GM19455 (cell line): Measurements from ENCODE around the gene DOCK6.
"Not testable (repeated sequence)": the region's sequence is repeated elsewhere in the genome, so short reads cannot be mapped to it uniquely, and the experiment has no call there.

Experiments used
- ATAC-seq: cut with Tn5 transposase; IDR thresholded peaks from one replicate; pipeline ENCODE4 v1.9.1; 2021; ENCODE audit not compliant: unreplicated experiment

The DOCK6 gene

DNA sequence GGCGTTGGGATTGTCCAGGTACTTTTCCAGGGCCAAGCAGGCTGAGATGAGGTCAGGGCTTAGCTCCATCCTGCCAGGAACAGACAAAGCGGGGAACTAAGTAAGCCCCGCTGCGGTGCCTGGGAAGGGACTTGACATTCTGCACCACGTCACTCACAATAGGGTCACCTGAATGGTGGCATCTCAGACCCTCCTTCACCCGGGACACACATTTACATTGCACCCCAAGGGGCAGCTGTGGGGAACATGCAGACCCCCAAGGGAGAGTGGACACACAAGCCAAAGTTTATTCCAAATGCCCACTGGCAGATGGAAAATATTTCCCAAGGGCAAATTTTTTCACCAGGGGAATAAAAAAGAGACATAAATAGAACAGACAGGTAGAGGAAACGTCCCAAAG, 86.4 kb downstream of the DOCK6 start:
- no peak for ATAC-seq

DNA sequence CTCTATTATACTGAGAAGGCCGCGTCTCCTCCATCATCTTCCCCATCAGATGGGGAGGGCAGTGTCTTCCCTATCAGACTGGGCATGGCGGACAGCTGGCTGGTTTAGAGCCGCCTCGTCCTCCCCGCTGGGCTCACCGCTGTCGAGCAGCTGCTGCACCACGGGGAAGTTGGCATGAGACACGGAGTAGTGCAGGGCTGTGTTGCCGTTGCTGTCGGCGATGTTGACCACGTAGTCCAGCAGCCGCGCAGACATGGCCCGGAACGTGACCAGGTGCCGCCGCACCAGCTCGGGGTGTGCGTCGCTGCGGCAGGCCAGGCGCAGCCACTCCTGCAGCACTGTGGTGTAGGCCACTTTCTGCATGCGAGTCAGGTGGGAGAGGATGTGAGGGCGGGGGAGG, 88.0 kb downstream of the DOCK6 start:
- no peak for ATAC-seq

- ATAC-seq = no peak
Observed at GRCh38 chr19:11173516-11174155, 88.7 kb downstream of the DOCK6 start.

DNA sequence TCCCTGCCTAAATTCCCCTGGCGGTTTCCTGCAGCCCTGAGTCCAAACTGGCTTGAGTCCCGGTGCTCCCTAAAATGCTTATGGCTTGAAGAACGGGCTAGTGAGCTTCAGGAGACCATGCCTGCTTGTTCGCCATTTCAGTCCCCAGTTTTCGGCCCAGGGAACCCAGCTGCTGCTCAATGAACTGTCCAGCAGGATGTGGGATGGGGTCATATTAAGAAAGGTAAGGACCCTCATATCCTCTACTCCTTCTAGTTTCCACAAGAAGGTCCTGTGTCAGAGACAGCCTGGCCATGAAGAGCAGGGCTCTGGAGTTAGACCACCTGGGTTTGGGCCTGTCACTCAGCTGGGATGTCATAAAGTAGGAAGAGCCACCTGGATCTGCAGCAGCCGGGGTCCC, 89.7 kb downstream of the DOCK6 start:
- ATAC-seq = no peak

DNA sequence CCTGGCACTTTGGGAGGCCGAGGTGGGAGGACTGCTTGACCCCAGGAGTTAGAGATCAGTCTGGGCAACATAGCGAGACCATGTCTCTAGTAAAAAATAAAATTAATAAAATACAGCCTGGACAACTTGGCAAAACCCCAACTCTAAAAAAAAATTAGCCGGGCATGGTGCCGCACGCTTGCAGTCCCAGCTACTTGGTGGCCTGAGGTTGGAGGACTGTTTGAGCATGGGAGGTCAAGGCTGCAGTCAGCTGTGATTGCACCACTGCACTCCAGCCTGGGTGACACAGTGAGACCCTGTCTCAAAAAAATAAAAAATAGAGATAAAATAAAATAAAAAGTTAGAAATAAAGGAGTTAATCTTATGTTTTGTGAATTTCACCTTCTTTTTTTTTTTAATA, 91.2 kb downstream of the DOCK6 start:
- no peak for ATAC-seq

DNA sequence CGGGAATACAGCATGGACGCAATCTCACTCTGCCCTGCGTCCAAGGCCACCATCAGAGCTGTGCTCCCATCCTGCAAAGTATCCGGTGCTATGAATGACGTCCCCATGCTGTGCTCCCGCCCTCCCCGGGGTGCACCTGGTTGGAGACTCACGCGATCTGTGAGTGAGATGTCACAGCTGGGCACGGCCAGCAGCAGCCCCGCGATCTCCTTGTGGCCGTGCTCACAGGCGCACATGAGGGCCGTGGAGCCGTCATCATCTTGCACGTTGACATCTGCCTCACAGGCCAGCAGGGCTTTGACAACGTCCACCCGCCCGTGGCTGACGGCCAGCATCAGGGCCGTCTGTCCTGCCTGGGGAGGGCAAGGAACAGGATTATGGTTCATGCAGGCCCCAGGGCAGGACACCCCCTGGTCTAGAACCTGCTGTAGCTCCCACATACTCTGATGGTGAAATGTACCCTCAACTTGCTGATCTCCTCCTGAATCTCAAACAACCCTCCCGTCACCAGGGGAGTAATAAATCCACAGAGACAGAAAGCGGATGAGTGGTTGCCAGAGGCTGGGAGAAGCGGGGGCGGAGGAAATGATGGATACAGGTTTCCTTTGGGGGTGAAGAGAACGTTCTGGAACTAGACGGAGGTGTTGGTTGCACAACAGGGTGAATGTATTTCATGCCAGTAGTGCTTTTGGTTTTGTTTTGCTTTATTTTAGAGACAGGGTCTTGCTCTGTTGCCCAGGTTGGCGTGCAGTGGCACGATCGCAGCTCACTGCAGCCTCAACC, 92.2 kb downstream of the DOCK6 start:
- ATAC-seq = no peak

GRCh38 chr19:11168568-11168967, 93.8 kb downstream of the DOCK6 start:
- ATAC-seq = no peak

DNA sequence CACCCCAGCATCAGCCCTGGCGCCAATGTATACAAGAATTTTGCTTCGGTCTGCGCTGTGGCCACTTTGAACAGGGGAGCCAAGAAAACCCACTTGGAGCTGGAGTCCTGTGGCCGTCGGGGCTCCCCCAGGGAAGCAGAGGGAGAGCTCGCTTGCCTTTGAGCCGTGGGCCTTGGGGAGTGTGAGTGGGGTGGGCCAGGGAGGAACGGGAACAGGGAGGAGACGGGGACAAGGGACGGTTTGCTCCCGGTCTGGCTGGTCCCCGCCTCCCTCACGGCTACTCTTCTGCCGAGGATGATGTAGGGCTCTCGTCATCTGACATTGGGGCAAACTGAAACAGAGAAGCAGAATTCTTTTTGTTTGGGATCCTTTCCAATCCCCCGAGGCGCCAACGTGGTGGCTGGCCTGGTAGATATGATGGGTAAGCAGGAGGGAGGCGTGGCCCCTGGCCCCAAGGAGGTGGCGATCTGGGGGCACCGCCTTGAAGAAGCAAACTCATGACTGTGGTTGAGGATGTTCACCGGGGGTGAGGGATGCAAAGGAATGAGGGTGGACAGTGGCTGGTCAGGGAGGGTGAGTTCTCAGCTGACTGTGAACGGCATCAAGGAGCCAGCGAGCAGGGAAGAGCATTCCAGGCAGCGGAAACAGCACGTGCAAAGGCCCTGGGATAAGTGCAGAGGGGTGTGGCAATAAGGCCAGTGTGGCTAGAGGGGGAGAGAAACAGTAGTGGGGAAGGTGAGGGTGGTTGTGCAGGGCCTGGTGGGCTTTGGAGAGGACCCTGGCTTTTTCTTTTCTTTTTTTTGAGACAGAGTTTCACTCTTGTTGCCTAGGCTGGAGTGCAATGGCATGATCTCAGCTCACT, 95.8 kb downstream of the DOCK6 start:
- ATAC-seq = no peak

DNA sequence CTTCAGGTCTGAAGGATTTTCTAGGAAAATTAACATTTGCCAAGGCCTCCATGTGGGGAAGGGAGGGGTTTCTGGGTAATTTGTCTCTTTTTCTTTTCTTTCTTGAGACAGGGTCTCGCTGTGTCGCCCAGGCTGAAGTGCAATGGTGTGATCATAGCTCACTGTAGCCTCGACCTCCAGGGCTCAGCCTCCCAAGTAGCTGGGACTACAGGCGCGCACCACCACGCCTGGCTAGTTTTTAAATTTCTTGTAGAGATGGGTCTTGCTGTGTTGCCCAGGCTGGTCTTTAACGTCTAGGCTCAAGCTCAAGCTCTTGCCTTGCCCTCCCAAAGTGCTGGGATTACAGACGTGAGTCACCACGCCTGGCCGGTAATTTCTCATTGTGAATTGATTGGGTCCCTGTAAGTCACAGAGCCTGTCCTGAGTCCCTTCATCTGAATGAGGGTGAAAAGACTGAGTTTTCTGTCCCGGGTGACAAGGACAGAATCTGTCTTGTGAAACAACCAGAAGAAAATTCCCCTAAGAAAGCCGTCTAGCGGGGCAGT, 96.8 kb downstream of the DOCK6 start:
- no peak for ATAC-seq

DNA sequence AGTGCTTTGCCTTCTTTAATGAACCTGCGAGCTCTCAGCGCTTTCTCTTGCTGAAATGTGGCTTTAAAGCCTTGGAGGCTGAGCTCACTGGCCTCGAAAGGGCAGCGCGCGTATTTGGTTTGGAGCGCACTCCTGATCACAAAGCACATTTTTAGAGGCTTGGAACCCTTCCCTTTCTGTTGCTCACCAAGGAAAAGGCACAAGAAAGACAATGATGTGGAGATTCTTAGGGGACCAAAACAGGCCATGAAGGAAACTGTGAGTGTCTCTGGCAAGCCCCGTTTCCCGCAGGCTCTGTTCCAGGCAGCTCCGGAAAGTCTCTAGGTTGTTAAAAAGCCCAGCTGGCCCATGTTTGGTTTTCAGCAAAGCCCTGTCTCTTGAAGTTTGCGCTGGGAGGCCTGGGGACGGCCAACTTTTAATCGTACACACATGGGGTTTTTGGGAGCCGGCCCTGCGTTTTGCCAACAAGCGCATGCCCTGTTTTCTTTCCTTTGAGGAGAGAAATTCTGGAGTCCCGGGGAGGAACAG, 97.4 kb downstream of the DOCK6 start:
- ATAC-seq = no peak

- ATAC-seq = no peak
Observed at GRCh38 chr19:11164296-11164695, 98.0 kb downstream of the DOCK6 start.

GRCh38 chr19:11160440-11160768, 101.9 kb downstream of the DOCK6 start:
- not testable (repeated sequence) for ATAC-seq

DNA sequence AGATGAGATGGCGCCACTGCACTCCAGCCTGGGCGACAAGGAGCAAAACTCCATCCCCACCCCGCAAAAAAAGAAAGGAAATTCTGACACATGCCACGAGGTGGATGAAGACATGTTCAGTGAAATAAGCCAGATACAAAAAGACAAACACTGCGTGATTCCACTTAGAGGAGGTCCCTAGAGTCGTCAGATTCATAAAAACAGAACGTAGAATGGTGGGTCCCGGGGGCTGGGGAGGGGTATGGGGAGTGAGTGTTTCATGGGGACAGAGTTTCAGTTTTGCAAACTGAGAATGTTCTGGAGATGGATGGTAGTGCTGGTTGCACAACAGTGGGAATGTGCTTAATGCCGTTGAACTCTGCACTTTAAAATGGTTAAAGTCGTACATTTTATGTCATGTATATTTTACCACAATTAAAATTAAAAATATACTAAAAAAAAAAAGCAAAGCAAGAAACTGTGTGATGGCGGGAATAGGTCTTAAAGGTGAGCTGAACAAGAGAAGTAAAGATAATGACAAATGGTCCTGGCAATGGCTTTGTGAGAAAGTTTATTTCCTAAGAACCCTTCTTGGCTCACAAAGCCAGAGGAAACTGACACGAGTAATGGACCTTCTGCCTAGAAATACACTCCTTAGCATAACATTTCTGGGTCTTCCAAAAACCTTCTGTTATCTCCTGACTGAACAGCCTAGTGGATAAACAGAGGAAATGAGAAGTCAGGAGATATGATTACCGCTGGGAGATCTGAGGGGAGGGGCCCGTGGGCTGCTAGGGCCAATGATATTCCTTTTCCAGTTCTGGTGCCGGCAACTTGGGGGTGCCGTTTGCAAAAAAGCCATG, 102.5 kb downstream of the DOCK6 start:
- no peak for ATAC-seq

DNA sequence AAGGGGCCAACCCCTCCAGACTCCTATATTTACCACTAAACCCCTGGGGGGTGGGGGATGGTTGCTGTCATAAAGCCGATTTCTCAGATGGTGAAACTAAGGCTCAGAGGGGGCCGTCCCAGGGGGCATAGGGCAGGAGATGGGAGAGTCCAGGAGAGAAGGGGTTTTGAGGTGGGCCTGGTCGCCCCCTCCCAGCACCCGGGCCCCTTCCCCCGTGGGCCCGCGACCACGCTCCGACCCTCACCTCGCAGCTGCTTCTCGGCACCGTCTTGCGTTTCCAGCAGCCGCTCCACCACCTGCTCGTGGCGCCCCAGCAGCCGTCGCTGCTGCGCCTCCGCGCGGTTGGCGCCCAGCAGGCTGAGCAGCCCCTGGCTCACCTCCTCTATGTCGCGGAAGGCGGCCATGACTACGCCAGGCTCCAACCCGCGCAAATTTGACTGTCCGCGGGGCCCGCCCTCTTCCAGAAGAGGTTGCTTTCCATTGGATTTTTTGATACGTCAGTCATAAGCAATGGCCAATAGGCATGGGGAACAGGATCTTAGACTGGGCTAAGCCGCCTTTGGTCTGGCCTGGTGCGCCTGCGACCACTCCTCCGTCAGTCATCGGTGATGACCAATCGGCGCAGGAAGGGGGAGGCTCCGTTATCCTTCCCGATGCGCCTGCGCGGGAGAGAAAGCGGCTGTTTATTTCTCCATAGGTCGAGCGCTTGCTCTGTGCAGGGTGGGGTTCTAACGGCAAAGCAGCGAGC, 106.8 kb downstream of the DOCK6 start, which contains the start of gene SPC24:
SPC24 (minus strand) TSS at position 410 of the 748 bp plus-strand sequence; CDS start at position 404, 6 bp downstream.
- ATAC-seq = peak; percentile 92

DNA sequence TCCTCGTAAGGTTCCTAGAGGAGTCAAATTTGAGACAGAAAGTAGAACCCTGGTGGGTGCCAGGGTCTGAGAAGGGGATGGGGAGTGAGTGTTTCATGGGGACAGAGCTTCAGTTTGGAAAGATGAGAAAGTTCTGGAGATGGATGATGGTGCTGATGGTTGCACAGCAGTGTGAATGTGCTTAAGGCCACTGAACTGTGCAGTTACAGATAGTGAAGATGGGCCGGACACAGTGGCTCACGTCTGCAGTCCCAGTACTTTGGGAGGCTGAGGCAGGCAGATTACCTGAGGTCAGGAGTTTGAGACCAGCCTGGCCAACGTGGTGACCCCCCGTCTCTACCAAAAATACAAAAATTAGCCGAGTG, 107.7 kb downstream of the DOCK6 start:
- no peak for ATAC-seq

DNA sequence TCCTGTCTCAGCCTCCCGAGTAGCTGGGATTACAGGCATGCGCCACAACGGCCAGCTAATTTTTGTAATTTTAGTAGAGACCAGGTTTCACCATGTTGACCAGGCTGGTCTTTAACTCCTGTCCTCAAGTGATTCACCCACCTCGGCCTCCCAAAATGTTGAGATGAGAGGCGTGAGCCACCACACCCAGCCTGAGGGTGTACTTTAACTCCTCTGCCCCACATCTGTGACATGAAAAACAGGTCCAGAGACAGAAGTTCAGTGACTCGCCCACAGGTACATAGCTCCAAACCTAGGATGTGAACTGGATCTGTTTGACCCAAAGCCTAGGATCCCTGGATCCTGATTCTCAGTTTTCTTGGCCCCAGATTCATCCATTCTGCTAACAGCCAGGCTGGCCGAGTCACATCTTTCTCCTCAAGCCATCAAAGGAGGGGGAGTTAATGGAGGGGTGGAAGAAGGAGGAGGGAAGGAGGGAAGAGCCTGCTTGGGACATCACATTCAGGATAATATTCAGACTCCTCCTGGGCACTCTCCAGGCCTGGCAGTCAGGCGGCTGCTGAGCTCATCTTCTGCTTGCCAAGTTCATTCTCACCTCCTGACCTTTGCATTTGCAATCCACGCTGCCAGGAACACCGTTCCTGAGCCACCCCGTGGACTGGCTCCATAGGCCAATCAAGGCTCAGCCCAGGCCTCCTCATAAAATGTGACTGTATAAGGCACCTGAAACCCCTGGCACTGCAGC, 109.8 kb downstream of the DOCK6 start:
- ATAC-seq = no peak

DNA sequence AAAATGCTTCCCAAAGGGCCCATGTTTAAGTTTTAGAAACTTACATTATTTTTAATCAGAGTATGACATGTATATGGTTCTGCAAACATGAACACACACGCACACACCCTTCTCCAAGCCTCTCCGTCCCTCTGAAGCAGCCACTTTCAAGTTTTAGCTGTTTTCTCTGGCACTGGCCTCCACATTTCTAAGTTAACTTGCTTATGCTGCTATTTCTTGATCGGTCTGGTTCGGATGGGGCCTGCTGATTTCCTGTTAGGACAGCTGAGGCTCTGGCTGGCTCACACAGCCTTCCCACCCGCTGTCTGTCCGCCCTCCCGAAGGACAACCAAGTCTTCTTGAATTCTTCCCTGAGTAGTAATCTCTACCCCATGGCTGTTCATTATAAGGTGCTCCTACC, 111.1 kb downstream of the DOCK6 start:
- no peak for ATAC-seq
